Neuronal stem cell (in vitro differentiated cells): Measurements from ENCODE around the gene BBS1.
A peak's percentile ranks its signal among the peaks of the same experiment; 100 is the strongest.

Experiments used
- DNase-seq: peaks from one replicate; pipeline ENCODE4 v3.0.0-alpha.2; 2013; ENCODE audit warnings: low spot score
- H2AFZ ChIP-seq: one replicate; pipeline ENCODE4 v1.6.1; 2013; ENCODE audit warnings: mild to moderate bottlenecking, low read length, inconsistent platforms
- H2AK5ac ChIP-seq: 2 replicates; pipeline ENCODE4 v1.6.1; 2013; ENCODE audit warnings: low read depth, mild to moderate bottlenecking, inconsistent platforms, low read length, moderate library complexity, mixed read lengths
- H2BK120ac ChIP-seq: 2 replicates; pipeline ENCODE4 v1.6.1; 2013; ENCODE audit warnings: low read depth, mild to moderate bottlenecking, inconsistent platforms, low read length, moderate library complexity, mixed read lengths
- H2BK12ac ChIP-seq: one replicate; pipeline ENCODE4 v1.6.1; 2013; ENCODE audit warnings: low read length, inconsistent platforms
- H2BK15ac ChIP-seq: 2 replicates; pipeline ENCODE4 v1.6.1; 2013; ENCODE audit warnings: mild to moderate bottlenecking, low read length, inconsistent platforms, mixed read lengths
- H2BK5ac ChIP-seq: one replicate; pipeline ENCODE4 v1.6.1; 2013; ENCODE audit warnings: inconsistent platforms, mild to moderate bottlenecking, low read length, moderate library complexity
- H3K14ac ChIP-seq: one replicate; pipeline ENCODE4 v1.6.1; 2013; ENCODE audit warnings: low read length, inconsistent platforms
- H3K18ac ChIP-seq: 2 replicates; pipeline ENCODE4 v1.6.1; 2013; ENCODE audit warnings: low read length, inconsistent platforms
- H3K23ac ChIP-seq: 2 replicates; pipeline ENCODE4 v1.6.1; 2013; ENCODE audit warnings: low read depth, mild to moderate bottlenecking, mixed read lengths, low read length, inconsistent platforms; ENCODE audit not compliant: poor library complexity
- H3K27ac ChIP-seq: replicated peaks from 3 replicates; pipeline ENCODE4 v1.5.1; 2013; ENCODE audit warnings: low read length, inconsistent platforms
- H3K27me3 ChIP-seq, 3 experiments: 2 replicates each; pipeline ENCODE4 v1.6.1; 2013; ENCODE audit warnings: low read length in 3 of 3, mild to moderate bottlenecking in 2 of 3, inconsistent platforms in 1 of 3, low read depth in 1 of 3, mixed read lengths in 1 of 3, moderate library complexity in 1 of 3; ENCODE audit not compliant: control insufficient read depth in 3 of 3, insufficient read depth in 3 of 3
- H3K36me3 ChIP-seq, 2 donors: replicated peaks in 1 of 2; 2 replicates each; pipeline ENCODE4 v1.6.1; 2013; ENCODE audit warnings: low read length in 2 of 2; ENCODE audit not compliant: control insufficient read depth in 2 of 2, insufficient read depth in 2 of 2
- H3K4ac ChIP-seq: 2 replicates; pipeline ENCODE4 v1.6.1; 2013; ENCODE audit warnings: inconsistent platforms, mild to moderate bottlenecking, low read length, moderate library complexity
- H3K4me1 ChIP-seq, 2 donors: 1 replicate in 1 of 2; 2 replicates in 1 of 2; pipeline ENCODE4 v1.6.1; 2013; ENCODE audit warnings: low read length in 2 of 2, low read depth in 1 of 2; ENCODE audit not compliant: control insufficient read depth in 2 of 2, insufficient read depth in 1 of 2
- H3K4me2 ChIP-seq: one replicate; pipeline ENCODE4 v1.6.1; 2013; ENCODE audit warnings: mild to moderate bottlenecking, low read length, inconsistent platforms; ENCODE audit not compliant: insufficient read depth, poor library complexity, severe bottlenecking
- H3K4me3 ChIP-seq, 2 donors: 2 replicates each; pipeline ENCODE4 v1.5.1; 2013; ENCODE audit warnings: low read length in 2 of 2, mild to moderate bottlenecking in 2 of 2, inconsistent platforms in 1 of 2, moderate library complexity in 1 of 2
- H3K79me1 ChIP-seq: one replicate; pipeline ENCODE4 v1.6.1; 2013; ENCODE audit warnings: low read depth, mild to moderate bottlenecking, inconsistent platforms, low read length, moderate library complexity
- H3K9ac ChIP-seq: one replicate; pipeline ENCODE4 v1.6.1; 2013; ENCODE audit warnings: mild to moderate bottlenecking, low read depth, low read length, inconsistent platforms; ENCODE audit not compliant: poor library complexity
- H3K9me3 ChIP-seq, 2 donors: replicated peaks in 1 of 2; 2 replicates each; pipeline versions ENCODE3 to v1.6.1; 2013; ENCODE audit warnings: low read length in 2 of 2, mild to moderate bottlenecking in 2 of 2, inconsistent platforms in 1 of 2, low read depth in 1 of 2, mixed read lengths in 1 of 2, moderate library complexity in 1 of 2; ENCODE audit not compliant: control insufficient read depth in 2 of 2, insufficient read depth in 1 of 2
- H4K8ac ChIP-seq: one replicate; pipeline ENCODE4 v1.6.1; 2013; ENCODE audit warnings: low read depth, mild to moderate bottlenecking, inconsistent platforms, low read length, moderate library complexity
- H4K91ac ChIP-seq: one replicate; pipeline ENCODE4 v1.6.1; 2013; ENCODE audit warnings: low read length, low read depth, mild to moderate bottlenecking, inconsistent platforms; ENCODE audit not compliant: poor library complexity
- WGBS, 2 donors: extraction: QIAGEN DNeasy Blood & Tissue Kit; methylation state at CpG; one replicate each; pipeline ENCODE4 v1.1.7; 2013; ENCODE audit warnings: missing lambda C conversion rate in 2 of 2, mixed read lengths in 1 of 2; ENCODE audit not compliant: insufficient read length in 2 of 2, insufficient replicate concordance in 1 of 2; ENCODE audit errors: extremely low coverage in 2 of 2; 5-methylcytosine and 5-hydroxymethylcytosine counted together

Gene BBS1

DNA sequence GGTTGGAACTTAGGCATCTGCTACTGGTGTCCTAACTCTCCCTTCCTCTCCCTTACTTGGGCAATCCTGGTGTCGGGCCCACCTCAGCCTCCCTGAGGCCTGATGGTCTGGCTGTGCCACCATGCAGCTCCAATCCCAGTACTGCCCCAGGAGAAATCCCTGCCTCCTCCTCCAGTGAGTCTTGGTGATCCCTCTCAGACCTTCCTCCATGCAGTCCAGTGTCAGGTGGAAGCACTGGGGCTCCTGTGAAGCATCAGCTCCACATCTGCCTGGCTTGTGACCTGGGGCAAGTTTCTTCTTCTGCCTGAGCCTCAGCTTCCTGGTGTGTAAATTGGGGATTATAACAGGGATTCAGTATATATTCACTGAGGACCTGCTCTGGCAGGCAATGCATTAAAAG, 45.5 kb upstream of the BBS1 start:
- H3K18ac ChIP-seq = peak overlapping the region; percentile 22
- peak overlapping the region; percentile 52 for H4K8ac ChIP-seq
- H2AFZ ChIP-seq = no peak overlapping the region
- H3K4me2 ChIP-seq = no peak overlapping the region
- H3K9me3 ChIP-seq = peaks cover 0 to 2% of the 10 kb centered on the region in 2 donors
- no peak overlapping the region for H2BK15ac ChIP-seq
- H2AK5ac ChIP-seq = peak overlapping the region; percentile 20
- H3K23ac ChIP-seq = no peak overlapping the region
- H3K14ac ChIP-seq = no peak overlapping the region
- H2BK120ac ChIP-seq = no peak overlapping the region
- no peak overlapping the region for H4K91ac ChIP-seq
- peak overlapping the region; percentile 7 for H3K9ac ChIP-seq
- no peaks in the 10 kb centered on the region for H3K27me3 ChIP-seq
- peaks cover 2 to 10% of the 10 kb centered on the region in 2 donors for H3K36me3 ChIP-seq
- no peak overlapping the region for H3K4ac ChIP-seq
- H2BK12ac ChIP-seq = peak overlapping the region; percentile 77
- H2BK5ac ChIP-seq = peak overlapping the region; percentile 59
- peak overlapping the region; percentile 16 for H3K27ac ChIP-seq
- H3K4me3 ChIP-seq = no peak overlapping the region
- H3K4me1 ChIP-seq = peaks cover 11 to 22% of the 10 kb centered on the region in 2 donors
- no peaks in the 10 kb centered on the region for H3K79me1 ChIP-seq
- no peak for DNase-seq
- WGBS, 2 donors = no CpG with 5 or more reads among the region's 1 CpG

DNA sequence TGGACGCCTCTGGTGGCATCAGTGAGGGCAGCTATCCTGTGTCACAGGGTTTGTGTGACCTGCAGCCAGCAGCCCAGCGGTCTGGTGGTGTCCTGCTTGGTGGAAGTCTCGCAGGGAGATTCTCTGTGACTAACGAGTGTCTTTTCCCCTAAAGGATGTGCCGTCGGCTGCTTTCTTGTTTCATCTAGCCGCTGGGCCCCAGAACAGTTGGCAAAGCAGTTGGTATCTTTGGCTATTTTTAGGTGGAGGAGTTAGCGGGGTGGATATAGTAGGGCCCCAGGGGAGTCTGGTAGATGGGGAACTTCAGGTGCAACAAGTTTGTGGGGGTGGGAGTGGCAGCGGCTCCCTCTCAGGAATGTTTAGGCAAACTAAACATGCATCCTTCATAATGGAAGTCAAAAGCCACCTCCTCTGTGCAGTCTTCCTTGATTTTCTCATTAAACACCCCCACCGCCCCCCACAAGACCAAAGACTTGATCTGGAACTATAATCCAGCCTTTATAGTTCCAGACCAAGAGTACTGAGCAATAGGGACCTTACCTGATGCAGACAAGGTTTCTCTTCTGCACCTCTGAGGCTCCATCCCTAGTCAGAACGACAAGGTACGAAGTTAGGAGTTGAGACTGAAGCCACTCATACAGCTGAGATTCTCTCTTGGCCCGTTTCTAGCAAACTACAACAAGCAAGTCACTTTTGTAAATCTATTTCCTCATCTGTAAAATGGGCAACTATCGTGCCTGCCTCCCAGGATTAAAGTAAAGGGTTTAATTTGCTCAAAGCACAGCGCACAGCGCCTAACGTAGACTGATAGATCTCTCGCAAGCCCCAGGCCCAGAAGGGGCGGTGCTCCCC, 44.8 kb upstream of the BBS1 start:
- H3K27ac ChIP-seq = peak overlapping the region; percentile 16
- H3K18ac ChIP-seq = peak overlapping the region; percentile 22
- peaks cover 13 to 26% of the 10 kb centered on the region in 2 donors for H3K4me1 ChIP-seq
- H2AFZ ChIP-seq = peak overlapping the region; percentile 99
- H2BK12ac ChIP-seq = peak overlapping the region; percentile 77
- H3K4me2 ChIP-seq = peak overlapping the region; percentile 92
- H3K9me3 ChIP-seq = peaks cover 0 to 2% of the 10 kb centered on the region in 2 donors
- H4K8ac ChIP-seq = no peak overlapping the region
- peak overlapping the region; percentile 78 for H3K9ac ChIP-seq
- peak overlapping the region; percentile 59 for H2BK5ac ChIP-seq
- no CpG with 5 or more reads among the region's 19 CpGs for WGBS, 2 donors
- H3K23ac ChIP-seq = no peak overlapping the region
- peak overlapping the region; percentile 68 to 80 for H3K4me3 ChIP-seq
- no peak overlapping the region for H3K4ac ChIP-seq
- H3K27me3 ChIP-seq = no peaks in the 10 kb centered on the region
- H3K36me3 ChIP-seq = peaks cover 2 to 16% of the 10 kb centered on the region in 2 donors
- DNase-seq = no peak
- H3K79me1 ChIP-seq = no peaks in the 10 kb centered on the region
- no peak overlapping the region for H3K14ac ChIP-seq
- H2BK15ac ChIP-seq = no peak overlapping the region
- peak overlapping the region; percentile 20 for H2AK5ac ChIP-seq
- H4K91ac ChIP-seq = no peak overlapping the region
- H2BK120ac ChIP-seq = no peak overlapping the region

DNA sequence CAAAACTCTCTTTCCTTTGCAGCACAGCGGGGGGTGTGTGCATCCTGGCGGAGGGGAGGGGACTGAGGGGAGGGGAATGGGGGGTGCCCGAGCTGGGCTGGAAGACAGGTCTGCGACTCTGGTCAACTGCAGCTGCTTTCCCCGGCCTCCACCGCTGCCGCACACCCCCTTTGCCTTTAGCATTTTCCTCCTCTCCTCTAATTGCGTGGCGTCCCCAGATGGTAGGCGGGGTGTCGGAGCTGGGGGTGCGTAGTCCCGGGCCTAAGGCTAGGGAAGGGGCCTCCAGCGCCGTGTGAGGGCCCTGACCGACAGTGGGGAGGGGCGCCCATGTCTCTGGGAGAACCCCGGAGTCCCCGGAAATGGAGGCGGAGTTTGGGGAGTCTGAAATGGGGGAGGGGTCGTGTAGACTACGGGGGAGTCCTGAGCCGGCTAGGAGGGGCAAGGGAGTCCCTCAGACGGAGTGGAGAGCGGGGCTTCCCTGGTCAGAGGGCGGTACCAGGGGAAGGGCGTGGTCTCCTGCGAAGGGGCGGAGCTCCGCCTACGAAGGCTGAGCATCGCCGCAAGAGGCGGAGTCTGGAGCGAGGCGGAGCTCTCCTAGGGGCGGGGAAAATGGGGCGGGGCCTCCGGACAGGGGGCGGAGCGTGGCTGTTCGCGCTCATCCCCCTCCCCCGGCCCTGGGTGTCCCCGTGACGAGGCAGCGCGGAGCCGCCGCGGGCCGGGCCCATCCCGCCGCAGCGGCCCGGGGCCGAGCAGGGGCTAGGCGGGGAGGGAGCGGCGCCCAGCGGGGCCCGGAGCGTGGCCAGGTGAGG, 44.0 kb upstream of the BBS1 start, which contains the start of gene PELI3:
Gene PELI3 (plus strand): TSS at position 681 of the 809 bp plus-strand sequence. CDS start 1,224 bp downstream, outside the sequence.
- H3K4ac ChIP-seq = no peak within 1 kb of the TSS
- H3K9ac ChIP-seq = peak within 1 kb of the TSS; percentile 82
- peak within 1 kb of the TSS; percentile 92 for H3K4me2 ChIP-seq
- peak within 1 kb of the TSS; percentile 1 for H2BK12ac ChIP-seq
- peak within 1 kb of the TSS; percentile 99 for H2AFZ ChIP-seq
- H3K27me3 ChIP-seq = no peaks in the 10 kb centered on the region
- peaks cover 2 to 23% of the 10 kb centered on the region in 2 donors for H3K36me3 ChIP-seq
- peak within 1 kb of the TSS; percentile 91 for H3K18ac ChIP-seq
- H3K79me1 ChIP-seq = no peaks in the 10 kb centered on the region
- peak within 1 kb of the TSS; percentile 55 for H2BK5ac ChIP-seq
- peak within 1 kb of the TSS; percentile 68 to 93 for H3K4me3 ChIP-seq
- WGBS, 2 donors = no CpG with 5 or more reads among the region's 63 CpGs
- H4K91ac ChIP-seq = no peak within 1 kb of the TSS
- H4K8ac ChIP-seq = no peak within 1 kb of the TSS
- H3K27ac ChIP-seq = peak within 1 kb of the TSS; percentile 35
- peaks cover 0 to 2% of the 10 kb centered on the region in 2 donors for H3K9me3 ChIP-seq
- no peak within 1 kb of the TSS for H2BK15ac ChIP-seq
- H2BK120ac ChIP-seq = no peak within 1 kb of the TSS
- peaks cover 13 to 26% of the 10 kb centered on the region in 2 donors for H3K4me1 ChIP-seq
- H3K23ac ChIP-seq = peak within 1 kb of the TSS; percentile 90
- peak; percentile 96 for DNase-seq
- peak within 1 kb of the TSS; percentile 80 for H2AK5ac ChIP-seq
- H3K14ac ChIP-seq = peak within 1 kb of the TSS; percentile 86
